GM21367 (cell line): ENCODE data around the gene JUN.

ENCODE experiments used
- ATAC-seq: cut with Tn5 transposase; IDR thresholded peaks from one replicate; pipeline ENCODE4 v1.9.1; 2021; ENCODE audit not compliant: unreplicated experiment

The JUN gene

GRCh38 chr1:58783993-58784757 is at the start of gene JUN:
Gene JUN (minus strand): TSS chr1:58784047. CDS start chr1:58783070, 977 bp downstream.
- peak; percentile 76 for ATAC-seq

- ATAC-seq: no peak
Measured at GRCh38 chr1:58833166-58833565, 49.3 kb upstream of the JUN start.

GRCh38 chr1:58830291-58830690 is 46.4 kb upstream of the JUN start:
- no peak for ATAC-seq

- no peak for ATAC-seq
Measured at GRCh38 chr1:58829866-58830265, 46.0 kb upstream of the JUN start.

DNA sequence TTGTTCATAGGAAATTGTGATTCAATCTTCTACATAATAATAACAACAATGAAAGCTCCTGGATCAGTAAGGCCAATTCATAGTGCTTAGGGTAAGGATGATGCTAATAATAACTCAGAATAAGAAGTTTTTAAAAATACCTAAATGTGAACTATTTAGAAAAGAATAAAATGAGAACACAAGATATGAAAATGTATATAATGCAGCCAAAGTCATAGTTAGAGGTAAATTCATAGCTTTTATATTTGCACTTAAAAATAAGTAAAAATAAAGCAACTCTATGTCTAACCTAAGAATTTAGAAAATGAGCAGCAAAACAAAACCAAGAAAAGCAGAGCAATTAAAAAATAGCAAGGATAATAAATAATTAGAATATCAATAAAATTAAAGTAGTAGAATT is 43.5 kb upstream of the JUN start:
- no peak for ATAC-seq

- no peak for ATAC-seq
Measured at GRCh38 chr1:58824753-58825389, 41.0 kb upstream of the JUN start.

GRCh38 chr1:58823481-58824010 is 39.7 kb upstream of the JUN start:
- no peak for ATAC-seq

DNA sequence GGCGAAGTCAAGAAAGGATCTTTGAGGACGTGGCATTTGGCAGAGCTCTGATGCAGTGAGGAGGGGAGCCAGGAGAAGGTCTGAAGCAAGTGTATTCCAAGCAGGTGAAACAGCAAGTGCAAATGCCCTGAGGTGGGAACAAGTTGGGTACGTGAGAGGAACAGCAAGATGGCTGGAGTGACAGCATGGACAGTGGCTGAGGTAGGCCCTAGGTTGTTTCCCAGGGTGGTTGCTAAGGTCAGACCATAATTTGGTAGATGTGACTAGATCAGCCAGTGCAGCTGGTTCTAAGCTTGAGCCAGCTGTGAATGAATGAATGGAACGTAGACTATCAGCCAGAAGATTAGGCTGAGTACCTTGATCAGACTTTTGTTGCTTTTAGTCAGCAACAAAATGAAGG is 37.5 kb upstream of the JUN start:
- ATAC-seq: no peak

GRCh38 chr1:58818976-58819375 is 35.1 kb upstream of the JUN start:
- no peak for ATAC-seq

DNA sequence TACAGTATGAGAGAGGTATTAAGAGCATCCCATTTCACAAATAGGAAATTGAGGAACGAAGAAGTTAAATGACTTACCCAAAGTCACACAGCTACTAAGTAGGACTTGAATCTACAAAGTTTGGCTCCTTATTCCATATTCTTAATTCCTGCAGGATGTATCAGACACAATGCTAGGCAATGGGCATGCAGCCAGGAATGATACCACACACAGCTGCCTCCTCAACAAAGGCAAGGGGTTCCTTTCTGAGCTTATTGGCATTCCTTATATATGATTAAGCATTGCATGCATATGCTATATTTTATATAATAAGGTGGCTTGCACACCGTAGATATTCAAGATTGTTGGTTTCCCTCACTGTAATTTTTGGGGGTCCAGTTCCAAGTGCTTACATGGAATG is 34.2 kb upstream of the JUN start:
- no peak for ATAC-seq

GRCh38 chr1:58816747-58817221 is 32.9 kb upstream of the JUN start:
- no peak for ATAC-seq

- ATAC-seq: peak; percentile 81
Measured at GRCh38 chr1:58816072-58816746, 32.4 kb upstream of the JUN start.

- no peak for ATAC-seq
Measured at GRCh38 chr1:58815686-58816071, 31.8 kb upstream of the JUN start.

DNA sequence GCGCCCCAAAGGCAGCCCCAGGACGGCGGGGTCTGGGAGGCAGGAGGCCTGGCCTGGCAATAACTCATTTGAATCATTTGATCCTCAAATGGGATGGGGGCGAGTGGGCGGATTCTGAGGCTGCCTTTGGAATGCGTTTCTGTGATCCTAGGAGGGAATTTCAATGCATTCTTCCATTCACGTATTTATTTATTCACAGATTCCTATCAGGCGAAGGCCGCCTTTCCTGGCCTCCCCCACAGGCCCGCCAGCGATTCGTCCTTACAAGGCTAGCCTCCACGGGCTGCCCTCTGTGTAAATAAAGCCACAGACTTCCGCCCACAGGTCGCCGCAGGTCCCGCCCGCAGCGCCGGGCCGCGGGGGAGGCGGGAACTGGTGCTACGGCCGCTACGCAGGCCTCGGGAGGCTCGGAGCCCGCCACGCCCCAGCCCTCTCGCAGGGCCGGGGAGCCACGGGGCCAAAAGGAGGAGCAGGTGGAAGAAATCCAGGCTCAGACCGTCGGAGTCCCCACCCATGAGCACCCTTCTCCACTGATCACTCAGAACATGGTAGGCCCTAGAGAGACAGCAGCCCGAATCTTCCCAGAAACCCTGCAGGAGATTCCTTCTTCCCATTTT is 31.3 kb upstream of the JUN start:
- ATAC-seq: peak; percentile 46

DNA sequence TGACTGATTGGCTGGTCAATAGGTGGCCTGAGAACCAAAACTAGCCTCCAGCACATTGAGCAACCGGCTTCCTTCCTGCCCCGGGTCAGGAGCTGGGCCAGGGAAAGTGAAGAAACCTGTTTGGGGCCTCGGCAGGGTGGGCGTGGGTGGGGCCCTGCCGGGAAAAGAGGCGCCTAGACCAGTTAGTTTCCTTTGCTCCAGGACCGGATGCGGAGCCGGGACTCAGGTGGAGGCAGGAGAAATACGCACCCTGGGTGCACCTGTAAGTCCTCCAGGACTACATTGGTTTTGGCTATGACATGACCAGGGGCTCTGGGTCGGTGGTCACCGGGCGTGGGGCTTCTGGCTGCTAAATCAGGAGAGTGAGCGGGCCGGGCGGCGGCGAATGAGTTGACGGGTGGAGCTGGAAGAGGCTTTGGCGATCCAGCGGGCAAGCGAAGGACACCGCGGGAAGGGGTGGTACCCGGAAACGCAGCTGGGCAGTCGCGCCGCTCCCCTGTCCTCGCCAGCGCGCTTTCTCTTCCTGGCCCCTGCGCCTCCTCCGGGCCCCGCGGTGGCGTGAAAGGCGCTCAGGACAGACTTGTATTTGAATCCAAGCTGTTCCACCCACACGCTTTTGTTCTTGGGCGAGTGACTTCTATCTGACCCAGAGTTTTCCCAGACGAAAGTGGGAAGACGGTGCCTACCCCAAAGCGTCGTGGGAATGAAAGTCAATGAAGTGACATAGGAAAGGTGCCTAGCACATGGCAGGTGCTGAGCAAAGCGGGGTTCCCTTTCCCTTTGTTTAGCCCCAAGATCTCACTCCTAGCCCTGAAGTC is 30.6 kb upstream of the JUN start:
- no peak for ATAC-seq

GRCh38 chr1:58813801-58814200 is 30.0 kb upstream of the JUN start:
- no peak for ATAC-seq

GRCh38 chr1:58813361-58813760 is 29.5 kb upstream of the JUN start:
- ATAC-seq: no peak

DNA sequence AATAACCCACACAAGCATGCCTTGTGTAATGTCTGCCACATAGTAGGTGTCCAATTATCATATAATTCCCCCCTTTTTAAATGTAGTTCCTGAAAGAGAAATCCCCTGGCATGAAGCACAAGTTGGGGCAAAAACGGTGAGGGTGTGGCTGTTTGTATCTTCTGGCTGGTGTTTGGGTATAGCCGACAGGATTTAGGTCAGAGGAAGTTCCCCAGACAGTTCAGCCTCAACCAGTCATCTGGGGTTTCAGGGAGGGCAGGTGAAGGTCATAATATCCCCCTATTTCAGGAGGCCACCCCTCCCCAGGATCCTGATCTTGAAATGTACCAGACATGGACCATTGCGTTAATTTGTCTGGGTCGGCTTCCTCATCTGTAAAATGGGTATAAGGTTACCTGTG is 29.1 kb upstream of the JUN start:
- ATAC-seq: no peak

DNA sequence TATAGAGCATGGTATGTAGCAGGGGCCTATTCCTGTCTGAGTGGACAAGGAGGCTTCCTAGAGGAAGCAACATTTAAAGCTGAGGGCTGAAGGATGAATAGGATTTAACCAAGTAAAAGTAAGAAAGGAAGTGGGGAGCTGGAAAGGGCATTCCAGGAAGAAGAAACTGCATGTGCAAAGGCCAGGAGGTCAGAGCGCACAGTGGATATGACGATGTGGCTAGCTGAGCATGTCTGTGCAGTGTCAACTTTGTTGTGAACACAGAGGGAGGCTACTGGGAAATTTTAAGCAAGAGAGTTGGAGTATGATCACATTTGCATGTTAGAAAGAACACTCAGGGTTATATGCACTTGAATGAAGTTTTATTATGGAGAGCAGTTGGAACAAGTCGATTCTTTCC is 28.6 kb upstream of the JUN start:
- no peak for ATAC-seq

DNA sequence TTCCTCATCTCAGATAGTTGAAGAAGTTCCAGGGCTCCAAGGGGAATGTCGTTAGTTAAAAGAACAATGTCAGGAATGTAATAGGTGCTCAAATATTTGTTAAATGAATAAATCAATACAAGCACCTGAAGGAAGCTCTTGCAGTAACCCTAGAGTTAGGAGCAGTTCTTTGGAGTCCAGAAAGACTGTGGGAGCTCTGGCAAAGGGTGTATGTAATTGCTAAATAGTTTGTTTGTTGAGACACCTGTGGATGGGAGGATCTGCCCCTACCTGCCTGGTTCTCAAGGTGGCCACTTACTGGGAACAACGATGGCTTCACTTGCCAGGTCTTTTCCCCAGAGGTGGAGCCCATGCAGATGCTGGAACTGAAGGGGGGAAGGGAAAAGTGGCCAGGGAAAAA is 27.5 kb upstream of the JUN start:
- no peak for ATAC-seq
